Tibial artery (tissue), 4 donors: ENCODE data around the gene OR2B6.

Experiments used
- DNase-seq, 2 donors: peaks; one replicate each; pipeline ENCODE4 v3.0.0-alpha.2; 2019
- H3K27ac ChIP-seq, 2 donors: fragments of 200-600 bp; sonication (generic) in 1 of 2; 1 replicate in 1 of 2; 2 replicates in 1 of 2; pipeline ENCODE4 v1.5.1; 2018 to 2019; ENCODE audit warnings: mild to moderate bottlenecking in 1 of 2
- H3K27me3 ChIP-seq, 2 donors: fragments of 200-600 bp; sonication (generic) in 1 of 2; one replicate each; pipeline versions ENCODE4 v1.5.1 to v1.6.0; 2016 to 2019
- H3K36me3 ChIP-seq, 3 donors: fragments of 200-600 bp; sonication (generic) in 2 of 3; one replicate each; pipeline ENCODE4 v1.5.1; 2016 to 2019; ENCODE audit warnings: mild to moderate bottlenecking in 2 of 3
- H3K4me1 ChIP-seq, 4 donors: fragments of 200-600 bp; sonication (generic) in 2 of 4; 1 replicate in 3 of 4; 2 replicates in 1 of 4; pipeline ENCODE4 v1.5.1; 2016 to 2019
- H3K4me3 ChIP-seq, 2 donors: fragments of 200-600 bp; sonication (generic) in 1 of 2; 1 replicate in 1 of 2; 2 replicates in 1 of 2; pipeline ENCODE4 v1.5.1; 2018 to 2019; ENCODE audit warnings: mild to moderate bottlenecking in 2 of 2
- H3K9me3 ChIP-seq, 3 donors: fragments of 200-600 bp; sonication (generic) in 1 of 3; one replicate each; pipeline ENCODE4 v1.5.1; 2016 to 2019
- CTCF ChIP-seq, 2 experiments: fragments of 200-600 bp in 1 of 2; fragments of 450-650 bp in 1 of 2; IDR thresholded peaks; one replicate each; pipeline ENCODE4 v1.5.1; 2017 to 2019; ENCODE audit warnings: antibody characterized with exemption in 2 of 2, mild to moderate bottlenecking in 1 of 2, moderate library complexity in 1 of 2
- intact Hi-C: fragments of 100-400 bp; cut with DNase I; formaldehyde crosslinking; loops from one replicate; pipeline ENCODE4 v1.15.0; 2023; ENCODE audit warnings: low total_unique reads

The OR2B6 gene

GRCh38 chr6:28004350-28005151 is 47.5 kb downstream of the OR2B6 start:
- Histone ChIP-seq H3K4me1 (no peaks in the 10 kb centered on the region), H3K9me3 (no peaks in the 10 kb centered on the region), H3K27ac (no peak overlapping the region), H3K4me3 (no peak overlapping the region), H3K36me3 (no peaks in the 10 kb centered on the region), H3K27me3 (no peaks in the 10 kb centered on the region)
- intact Hi-C loops, result no loop called here
- DNase-seq, result no peak
- no peak for TF ChIP-seq CTCF (IDR thresholded peaks at IDR 0.05)

DNA sequence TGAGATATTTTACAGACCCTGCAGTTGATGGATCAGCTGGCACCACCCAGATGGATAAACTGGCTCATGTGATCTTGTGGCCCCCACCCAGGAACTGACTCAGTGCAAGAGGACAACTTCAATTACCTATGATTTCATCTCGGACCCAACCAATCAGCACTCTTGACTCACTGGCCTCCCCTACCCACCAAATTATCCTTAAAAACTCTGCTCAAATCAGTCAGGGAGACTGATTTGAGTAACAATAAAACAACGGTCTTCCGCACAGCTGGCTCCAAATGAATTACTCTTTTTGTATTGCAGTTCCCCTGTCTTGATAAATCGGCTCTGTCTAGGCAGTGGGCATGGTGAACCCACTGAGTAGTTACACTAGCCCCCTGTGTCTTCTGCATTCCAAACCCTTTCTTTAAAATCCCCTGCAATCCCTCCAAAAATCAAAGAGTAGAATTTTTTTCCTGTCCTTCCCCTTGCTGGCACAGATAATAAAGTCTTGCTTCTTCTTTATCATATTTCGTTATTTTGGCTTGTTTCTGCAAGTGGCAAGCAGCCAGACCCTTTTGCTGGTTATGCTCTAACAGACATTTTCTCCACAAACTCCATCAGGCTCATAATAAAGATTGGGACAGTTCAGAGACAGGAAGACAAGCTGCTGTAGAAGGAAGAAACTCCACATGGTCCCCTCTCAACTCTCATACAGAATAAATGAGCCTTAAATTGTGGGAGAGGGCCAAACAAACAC is 48.3 kb downstream of the OR2B6 start:
- Histone ChIP-seq H3K9me3 (no peaks in the 10 kb centered on the region), H3K4me3 (no peak overlapping the region), H3K4me1 (no peaks in the 10 kb centered on the region), H3K36me3 (no peaks in the 10 kb centered on the region), H3K27ac (no peak overlapping the region), H3K27me3 (no peaks in the 10 kb centered on the region)
- DNase-seq, result no peak
- intact Hi-C loops, result no loop called here
- no peak for TF ChIP-seq CTCF (IDR thresholded peaks at IDR 0.05)

DNA sequence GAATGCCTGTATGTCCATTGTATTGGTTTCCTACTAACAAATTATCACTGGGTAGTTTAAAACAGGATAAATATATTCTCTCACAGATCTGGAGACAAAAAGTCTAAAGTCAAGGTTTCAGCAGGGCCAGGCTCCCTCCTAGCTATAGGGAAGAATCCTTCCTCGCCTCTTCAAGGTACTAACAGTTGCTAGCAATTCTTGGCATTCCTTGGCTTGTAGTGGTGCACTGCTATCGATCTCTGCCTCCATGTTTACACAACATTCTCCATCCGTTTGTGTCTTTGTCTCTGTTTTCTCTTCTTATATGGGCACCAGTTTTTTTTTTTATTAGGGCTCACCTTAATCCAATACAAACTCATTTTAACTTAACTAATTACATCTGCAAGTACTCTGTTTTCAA is 48.9 kb downstream of the OR2B6 start:
- H3K27ac ChIP-seq, result no peak overlapping the region
- no peaks in the 10 kb centered on the region for H3K27me3 ChIP-seq
- no peaks in the 10 kb centered on the region for H3K4me1 ChIP-seq
- H3K36me3 ChIP-seq, result no peaks in the 10 kb centered on the region
- no peak for DNase-seq
- no peak for TF ChIP-seq CTCF (IDR thresholded peaks at IDR 0.05)
- no peak overlapping the region for H3K4me3 ChIP-seq
- intact Hi-C loops, result no loop called here
- H3K9me3 ChIP-seq, result no peaks in the 10 kb centered on the region
